Brain pericyte (primary cell): ENCODE data around the gene GNS.
"Not testable (repeated sequence)": the region's sequence is repeated elsewhere in the genome, so short reads cannot be mapped to it uniquely, and the experiment has no call there.

ENCODE experiments used
- DNase-seq: peaks from one replicate; pipeline ENCODE4 v3.0.0-alpha.2; 2012; ENCODE audit warnings: low read depth, low spot score

Gene GNS

DNA sequence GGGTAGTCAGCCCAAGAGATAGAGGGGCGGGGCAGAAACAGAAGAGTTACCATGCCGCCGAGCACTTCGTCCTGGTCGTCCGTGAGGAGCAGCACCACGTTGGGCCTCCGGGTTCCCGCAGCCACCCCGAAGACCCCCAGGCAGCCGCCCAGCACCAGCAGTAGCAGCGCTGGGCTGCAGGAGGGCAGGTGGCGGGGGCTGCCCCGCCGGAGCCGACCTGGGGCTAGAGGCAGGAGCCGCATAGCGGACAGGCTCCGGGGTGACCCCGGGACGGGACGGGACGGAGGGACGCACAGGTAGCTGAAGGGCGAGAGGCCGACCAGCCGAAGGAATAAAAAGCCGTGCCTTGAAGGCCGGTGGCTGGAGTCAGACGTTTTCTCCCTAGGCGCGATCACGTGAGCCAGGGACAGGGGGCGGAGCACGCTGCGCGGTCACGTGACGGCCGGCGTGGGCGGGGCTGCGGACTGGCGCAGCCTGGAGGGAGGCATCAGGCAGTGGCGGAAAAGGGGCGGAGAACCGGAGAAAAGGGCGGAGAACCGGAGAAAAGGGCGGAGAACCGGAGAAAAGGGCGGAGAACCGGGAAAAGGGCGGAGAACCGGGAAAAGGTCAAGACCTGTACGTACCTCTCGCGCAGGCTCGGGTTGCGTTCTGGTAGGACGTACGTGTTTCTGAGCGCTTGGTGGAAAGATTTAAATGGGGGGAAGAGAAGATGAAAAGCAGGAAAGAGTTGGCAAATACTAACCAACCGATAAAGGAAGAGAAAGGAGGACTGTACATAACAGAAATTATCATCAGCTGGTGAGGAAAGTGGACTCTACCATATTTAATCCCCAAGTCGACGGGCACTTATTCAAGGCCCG lies at the start of gene GNS:
Gene GNS (minus strand): TSS at position 372 of the 860 bp plus-strand sequence. CDS start 130 bp downstream, at position 242.
- peak; percentile 84 for DNase-seq

DNA sequence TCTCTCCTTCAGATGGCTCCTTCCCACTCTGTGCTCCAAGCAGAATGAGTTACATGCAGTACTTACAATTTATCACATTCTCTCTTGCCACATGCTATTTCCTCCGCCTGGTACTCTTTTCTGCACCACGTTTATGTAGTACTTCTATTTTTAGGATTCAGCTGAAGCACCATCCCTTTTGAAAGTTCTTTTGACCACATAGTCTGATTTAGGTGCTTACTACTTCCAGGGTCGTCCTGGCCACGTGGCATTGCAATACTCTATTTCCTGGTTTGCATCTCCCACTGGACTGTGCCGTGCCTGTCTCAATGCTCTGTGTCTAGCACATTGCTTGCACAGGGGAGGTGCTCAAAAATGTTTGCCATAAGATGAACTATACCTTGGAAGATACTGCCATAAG lies 48.9 kb upstream of the GNS start:
- no peak for DNase-seq

DNA sequence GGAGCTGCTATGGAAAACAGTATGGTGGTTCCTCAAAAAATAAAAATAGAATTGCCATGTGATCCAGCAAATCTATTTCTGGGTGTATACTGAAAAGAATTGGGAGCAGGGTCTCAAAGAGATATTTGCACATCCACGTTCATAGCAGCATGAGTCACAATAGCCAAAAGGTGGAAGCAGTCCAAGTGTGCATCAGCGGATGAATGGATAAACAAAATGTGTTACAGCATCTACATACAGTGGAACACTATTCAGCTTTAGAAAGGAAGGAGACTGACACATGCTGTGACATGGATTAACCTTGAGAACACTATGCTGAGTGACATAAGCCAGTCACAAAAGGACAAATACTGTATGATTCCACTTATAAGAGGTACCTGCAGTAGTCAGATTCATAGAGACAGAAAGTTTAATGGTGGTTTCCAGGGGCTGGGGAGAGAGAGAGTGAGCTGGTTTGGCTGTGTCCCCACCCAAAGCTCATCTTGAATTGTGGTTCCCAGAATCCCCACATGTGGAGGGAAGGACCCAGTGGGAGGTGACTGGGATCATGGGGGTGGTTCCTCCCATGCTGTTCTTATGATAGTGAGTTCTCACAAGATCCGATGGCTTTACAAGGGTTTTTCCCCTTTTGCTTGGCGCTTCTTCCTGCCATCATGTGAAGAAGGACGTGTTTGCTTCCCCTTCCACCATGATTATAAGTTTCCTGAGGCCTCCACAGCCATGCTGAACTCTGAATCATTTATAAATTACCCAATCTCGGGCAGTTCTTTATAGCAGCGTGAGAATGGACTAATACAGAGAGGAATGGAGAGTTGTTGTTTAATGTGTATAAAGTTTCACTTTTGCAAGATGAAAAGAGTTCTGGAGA lies 47.6 kb upstream of the GNS start:
- no peak for DNase-seq

DNA sequence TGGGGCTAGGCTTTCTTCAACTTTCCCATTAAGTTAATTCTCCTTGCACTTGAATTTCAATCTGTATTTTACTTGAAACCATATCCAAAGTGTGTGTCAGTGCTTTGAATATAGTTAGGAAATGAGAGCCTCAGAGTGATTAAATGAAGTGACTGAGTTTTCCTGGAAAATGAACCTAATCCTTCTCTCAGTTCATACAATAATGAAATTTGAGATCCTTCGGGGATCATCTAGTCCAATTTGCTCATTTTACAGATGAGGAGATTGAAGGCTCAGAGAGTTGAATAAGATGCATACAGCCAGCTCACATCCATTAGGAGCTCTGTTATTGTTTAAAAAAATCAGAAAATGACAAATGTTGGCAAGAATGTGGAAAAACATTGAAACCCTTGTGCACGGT lies 47.0 kb upstream of the GNS start:
- DNase-seq = no peak

DNA sequence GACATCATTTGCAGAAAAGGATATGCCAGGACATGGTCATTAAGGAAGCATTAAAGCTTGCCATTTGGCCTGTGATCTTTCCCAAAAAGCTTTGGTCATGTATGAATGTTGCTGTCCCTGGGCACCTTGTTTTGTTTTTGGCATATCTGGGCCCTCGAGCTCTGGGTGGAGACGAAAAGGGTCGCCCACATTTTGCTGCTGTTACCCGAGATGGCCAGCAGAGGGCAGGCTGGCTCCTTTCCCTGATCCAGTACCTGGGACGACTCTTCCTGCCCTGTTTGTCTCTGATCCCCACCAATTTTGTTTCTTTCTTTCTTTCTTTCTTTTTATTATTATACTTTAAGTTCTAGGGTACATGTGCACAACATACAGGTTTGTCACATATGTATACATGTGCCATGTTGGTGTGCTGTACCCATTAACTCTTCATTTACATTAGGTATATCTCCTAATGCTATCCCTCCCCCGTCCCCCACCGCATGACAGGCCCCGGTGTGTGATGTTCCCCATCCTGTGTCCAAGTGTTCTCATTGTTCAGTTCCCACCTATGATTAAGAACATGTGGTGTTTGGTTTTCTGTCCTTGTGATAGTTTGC lies 43.1 kb upstream of the GNS start:
- not testable (repeated sequence) for DNase-seq

DNA sequence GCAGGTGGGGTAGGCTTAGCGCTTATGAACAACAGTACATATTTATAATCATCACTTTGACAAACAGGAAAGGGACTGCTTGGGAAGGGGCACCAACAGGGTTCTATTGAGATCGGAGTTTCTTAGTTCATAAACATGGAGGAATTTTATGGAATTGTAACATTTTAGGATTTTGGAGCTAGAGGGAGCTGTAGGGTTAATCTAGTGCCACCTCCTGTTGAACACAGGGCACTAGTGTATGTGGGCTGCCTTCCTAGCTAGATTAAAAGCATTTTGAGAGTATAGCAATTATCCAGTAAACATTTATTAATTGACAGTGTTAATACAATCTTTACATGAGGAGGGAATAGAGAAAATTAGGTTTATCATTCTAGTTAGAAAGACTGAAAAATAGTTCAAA lies 42.2 kb upstream of the GNS start:
- no peak for DNase-seq

DNA sequence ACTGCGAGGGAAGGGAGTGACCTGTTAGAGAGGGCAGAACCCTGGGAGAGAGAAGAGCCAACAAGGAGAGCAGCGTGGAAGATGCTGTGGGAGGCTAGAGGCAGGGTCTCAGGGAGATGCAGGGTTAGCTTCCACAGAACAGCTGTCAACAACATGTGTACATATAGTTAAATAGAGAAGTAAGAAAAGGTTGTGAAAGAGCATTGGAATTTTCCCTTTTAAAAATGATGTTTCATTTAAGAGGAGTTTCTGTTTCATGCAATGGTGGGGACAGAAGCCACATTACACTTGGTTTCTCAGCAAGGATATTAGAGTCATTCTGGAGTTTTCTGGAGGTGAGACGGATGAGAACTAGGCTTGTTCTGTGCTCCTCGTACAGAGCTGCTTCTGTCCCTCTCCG lies 41.4 kb upstream of the GNS start:
- DNase-seq = no peak

DNA sequence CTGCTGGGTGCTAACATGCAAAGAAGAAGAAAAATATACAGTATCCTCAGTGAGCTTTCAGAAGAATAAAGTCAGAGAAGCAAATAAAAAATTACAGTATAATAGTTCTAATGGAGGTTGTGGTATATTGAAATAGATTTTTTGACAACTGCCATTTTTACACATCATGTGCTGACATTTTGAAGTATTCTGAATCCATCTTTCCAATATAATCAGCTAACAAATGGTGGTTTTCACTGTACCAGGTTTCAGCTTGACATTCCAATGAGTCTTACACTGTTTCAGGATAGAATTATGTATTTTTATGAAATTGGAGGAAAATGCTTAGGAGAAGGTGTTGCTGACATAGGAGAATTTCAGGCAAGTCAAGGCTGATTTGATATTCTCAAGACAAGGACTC lies 39.0 kb upstream of the GNS start:
- DNase-seq = no peak

DNA sequence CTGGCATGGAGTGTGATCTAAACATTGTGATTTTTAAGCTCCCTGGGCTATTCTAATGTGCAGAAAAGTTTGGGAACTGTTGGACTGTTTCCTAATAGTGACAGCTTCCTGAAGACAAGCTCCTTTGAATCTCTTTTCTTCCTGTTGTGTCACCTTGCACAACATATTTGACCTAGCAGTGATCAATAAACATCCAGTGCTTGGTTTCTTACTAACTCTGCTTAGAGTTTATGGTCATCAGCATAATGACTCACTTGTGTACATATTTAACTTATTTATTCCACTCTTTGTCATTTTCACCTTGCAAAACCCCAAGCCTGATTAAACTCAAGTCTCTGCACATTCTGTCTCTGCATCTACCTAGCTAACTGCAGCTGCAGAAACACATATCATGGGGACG lies 38.0 kb upstream of the GNS start:
- no peak for DNase-seq

DNA sequence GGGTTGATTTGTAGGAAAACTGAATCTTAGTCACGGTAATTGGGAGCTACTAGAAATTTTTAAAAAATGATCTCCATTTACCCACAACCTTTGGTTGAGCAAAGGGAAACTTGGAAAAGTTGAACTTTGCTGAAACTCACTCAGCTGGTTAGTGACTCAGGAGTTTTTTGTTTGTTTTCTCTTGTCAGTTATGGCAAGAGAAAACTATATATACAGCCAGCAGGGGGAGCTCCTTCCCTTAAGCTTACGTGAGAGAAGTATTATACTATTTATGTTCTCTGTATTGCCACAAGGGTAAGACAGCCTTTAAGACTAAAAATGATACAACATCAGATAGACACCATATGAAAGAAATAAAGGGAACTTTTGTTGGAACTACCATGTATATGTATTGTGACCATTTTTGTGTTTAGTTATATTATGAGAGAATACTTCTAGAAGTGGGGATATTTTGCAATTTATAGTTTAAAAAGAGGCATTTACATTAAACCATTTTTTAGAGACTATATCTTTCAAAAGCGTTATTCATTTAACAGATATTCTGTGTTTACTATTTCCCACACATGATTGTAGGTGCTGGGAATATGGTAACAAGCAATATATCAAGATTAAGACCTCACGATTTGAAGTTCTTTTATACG lies 37.1 kb upstream of the GNS start:
- DNase-seq = peak; percentile 72

DNA sequence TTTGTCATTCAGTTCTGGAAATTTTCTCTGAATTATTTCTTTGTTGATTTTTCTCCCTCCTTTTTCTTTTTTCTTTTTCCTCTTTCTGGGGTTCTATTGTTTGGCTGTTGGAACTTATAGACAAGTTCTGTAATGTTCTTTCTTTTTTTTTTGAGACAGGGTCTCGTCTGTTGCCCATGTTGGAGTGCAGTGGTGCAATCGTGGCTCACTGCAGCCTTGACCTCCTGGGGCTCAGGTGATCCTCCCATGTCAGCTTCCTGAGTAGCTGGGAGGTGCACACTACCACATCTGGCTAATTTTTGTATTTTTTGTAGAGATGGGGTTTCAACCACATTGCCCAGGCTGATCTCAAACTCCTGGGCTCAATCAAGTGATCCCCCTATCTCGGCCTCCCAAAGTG lies 35.1 kb upstream of the GNS start:
- DNase-seq = no peak

DNA sequence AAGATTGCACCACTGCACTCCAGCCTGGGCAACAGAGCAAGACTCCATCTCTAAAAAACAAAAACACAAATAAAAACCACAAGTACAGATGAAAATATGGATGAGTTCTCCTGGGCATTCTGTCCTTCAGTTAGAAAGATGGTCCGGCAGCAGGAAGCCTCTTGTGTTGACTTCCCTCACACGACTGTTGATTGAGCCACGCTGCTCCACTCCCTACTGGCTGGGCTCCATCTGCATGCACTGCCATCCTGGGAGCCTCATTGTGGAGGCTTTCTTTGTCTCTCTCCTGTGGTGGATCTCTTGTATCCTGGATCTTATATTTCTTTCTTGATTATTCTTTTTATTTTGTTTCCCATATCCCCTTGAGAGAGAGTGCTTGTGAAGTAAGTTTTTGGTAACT lies 34.4 kb upstream of the GNS start:
- no peak for DNase-seq

DNA sequence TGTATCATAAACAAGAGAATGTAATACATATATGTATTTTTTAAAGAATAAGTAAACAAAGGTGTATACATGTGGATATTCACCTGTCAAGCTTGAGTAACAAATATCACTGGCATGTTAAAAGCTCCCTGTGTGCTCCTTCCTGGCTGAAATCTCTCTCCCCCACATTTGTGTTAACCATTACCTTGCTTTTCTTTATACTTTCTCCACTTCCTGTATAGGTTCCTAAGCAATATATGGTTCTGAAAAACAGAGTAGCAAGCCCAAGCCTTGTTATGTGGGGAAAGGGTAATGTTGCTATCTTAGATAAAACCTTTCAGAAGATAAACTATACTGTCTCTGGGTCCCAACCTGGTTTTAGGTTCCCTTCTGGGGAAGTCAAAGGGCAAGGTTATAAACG lies 32.9 kb upstream of the GNS start:
- DNase-seq = no peak

DNA sequence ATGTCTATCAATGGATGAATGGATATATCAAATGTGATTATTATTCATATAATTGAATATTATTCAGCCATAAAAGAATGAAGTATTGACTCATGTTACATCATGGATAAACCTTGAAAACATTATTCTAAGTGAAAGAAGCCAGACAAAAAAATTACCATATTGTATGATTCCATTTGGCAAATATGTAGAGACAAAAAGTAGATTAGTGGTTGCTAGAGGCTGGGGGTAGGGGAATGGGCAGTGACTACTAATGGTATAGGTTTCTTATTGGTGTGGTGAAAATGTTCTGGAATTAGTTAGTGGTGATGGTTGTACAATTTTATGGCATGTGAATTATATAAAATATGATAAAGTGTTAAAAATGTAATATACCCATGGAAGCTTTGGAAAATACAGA lies 31.8 kb upstream of the GNS start:
- DNase-seq = no peak

DNA sequence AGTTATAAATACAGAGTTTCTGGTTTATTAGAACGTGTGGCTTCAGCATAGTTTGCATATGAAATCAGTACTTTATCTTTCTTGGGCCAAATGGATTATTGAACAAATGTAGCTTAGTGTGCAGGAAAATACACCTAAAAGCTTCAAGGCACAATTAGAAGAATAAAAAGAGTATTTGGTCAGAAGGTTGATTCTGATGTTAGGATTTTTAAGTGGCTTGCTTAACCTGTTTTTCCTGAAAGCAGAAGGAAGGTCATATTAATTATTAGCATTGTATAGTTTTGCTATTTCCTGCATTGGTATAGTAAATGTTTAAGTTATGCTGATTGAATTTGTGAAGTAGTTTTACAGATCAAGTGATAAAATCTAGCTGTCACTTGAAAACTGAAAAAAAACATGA lies 31.0 kb upstream of the GNS start:
- DNase-seq = no peak

DNA sequence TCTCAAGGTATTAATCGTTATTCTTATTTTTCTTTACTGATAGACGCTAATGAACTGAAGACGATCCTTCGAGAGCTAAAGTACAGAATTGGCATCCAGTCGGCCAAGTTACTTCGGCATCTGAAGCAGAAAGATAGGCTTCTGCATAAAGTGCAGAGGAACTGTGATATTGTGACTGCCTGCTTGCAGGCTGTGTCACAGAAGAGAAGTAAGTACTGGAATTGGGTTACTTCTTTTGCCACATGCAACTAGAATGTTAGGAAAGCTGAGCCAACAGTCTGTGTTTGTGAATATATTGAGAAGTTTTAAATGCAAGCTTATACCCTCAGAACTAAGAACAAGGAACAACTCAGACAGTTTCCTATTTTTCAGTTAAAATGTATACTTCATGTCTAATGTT lies 26.6 kb upstream of the GNS start:
- DNase-seq = no peak

DNA sequence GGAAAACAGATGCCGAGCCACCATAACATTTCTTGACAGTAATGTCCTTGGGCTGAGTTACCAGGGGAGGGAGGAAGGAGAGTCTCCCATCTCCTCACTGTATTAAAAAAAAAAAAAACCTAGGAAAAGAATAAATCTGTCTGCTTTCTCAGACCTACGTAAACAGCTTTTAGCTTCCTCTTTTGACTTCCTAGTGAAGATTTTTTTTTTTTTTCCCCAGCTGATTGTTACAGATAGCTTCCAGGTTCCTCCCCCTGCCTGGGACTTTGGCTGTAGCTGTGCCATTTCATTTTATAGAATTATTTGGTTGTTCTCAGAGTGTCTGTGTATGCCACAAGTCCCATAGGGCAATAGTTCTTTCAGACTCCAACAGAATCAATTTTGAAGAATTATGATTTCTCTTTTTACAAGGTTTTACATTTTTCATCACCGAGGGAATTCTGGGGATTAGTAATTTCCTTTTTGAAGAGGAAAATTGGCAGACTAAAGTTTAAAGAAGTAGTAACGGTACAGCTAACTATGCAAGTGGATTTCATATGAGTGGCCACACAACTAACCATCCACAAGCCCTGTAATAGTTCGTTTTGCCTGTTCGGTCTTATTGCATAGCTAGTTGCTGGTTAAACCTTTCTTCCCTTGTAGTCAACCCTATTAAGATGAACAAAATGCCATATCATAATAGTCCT lies 23.1 kb upstream of the GNS start:
- DNase-seq = no peak

DNA sequence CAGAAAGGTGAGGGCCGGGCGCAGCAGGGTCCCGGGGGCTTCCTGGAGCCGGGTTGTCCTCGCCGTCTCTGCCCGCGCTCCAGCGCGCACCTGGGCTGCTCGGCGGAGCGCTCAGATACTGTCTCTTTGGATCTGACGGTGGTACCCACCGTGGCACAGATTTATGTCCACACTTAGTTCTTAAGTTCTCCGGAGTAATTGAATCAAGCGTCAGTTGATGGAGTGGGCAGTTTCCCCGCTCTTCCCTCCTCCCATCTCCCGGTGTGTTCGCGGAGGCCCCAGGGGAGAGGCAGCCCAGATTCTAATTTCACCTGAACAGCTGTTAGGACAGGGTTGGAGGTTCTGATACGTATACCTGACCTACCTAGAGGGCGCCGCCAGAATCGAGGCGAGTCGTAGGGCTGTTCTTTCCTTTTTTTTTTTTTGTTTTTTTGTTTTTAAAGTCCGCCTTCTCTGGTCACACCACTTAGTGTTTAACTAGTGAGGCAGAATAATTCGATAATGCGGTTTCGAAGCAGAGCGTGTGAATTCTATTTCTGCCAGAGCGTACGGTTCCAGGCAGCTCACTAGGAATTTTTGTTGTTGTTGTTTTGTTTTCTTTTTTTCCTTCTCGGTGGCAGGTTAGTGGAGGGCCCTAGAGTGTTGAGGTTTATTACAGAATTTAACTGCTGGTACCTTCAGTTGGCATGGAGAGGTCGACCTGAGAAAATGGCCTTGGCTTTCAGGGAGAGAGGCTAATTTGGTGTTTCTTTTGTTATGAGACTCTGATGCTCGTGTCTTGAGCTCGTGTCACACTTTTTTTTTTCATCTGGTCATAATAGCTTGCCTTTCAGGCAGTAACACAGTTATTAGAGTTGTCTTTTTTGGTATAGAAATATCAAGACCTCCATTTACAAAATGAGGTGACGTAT lies 22.3 kb upstream of the GNS start:
- no peak for DNase-seq

DNA sequence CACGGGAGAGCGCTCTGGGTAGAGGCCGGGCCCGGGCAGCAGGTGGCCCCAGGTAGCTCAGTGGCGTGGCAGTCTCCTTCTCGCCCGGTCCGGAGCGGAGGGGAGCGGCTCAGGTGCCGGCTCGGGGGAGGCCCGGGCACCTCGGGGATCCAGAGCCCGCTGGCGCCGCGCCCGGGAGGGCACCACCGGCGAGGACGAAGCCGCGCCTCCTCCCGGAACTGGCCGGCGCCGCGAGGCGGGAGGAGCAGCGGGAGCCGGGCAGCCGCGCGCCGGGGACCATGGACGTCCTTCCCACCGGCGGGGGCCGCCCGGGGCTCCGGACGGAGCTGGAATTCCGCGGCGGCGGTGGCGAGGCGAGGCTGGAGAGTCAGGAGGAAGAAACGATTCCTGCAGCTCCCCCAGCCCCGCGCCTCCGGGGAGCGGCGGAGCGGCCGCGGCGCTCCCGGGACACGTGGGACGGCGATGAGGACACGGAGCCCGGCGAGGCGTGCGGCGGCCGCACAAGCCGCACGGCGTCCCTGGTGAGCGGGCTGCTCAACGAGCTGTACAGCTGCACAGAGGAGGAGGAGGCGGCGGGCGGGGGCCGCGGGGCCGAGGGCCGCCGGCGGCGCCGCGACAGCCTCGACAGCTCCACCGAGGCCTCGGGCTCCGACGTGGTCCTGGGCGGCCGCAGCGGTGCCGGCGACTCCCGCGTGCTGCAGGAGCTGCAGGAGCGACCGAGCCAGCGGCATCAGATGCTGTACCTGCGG lies 21.5 kb upstream of the GNS start:
- no peak for DNase-seq

DNA sequence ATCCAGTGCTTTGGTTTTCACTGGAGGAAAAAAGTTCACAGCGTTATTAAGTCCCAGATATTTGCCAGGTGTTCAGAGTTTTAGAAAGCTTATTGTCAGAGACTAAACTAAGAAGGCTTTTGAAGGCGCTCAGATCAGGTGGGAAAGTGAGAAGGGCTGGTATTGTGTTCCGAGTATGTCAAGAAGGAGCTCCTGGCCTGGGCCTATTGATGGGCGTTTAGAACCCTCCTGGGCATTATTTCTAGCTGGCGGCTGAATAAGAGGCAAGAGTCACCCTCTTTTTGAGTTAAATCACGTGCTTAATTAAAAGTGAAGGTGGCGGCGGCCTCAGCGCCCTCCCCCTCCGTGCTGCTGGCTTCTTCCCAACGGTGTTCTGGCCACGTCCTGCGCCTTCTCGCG lies 20.9 kb upstream of the GNS start:
- DNase-seq = no peak
